HepG2 (cell line): ENCODE data around the gene KCNQ5. TPM values are rescaled to one million over a fixed set of nuclear protein-coding genes. Genes with fewer than 3 reads are reported as not detected.

Source experiments
- ATAC-seq: fragments of 200-7000 bp; cut with Tn5 transposase; 3 replicates; pipeline ENCODE4 v1.9.1; 2020; ENCODE audit warnings: mild to moderate bottlenecking, moderate library complexity
- BruUV-seq: library from RNA; stranded (reverse); fragments of 400-500 nt; replicated peaks from 2 replicates; lab custom pipeline; 2021; lab: Mats Ljungman, UMichigan
- CTCF ChIA-PET: fragments of 300-600 bp; formaldehyde crosslinking; extraction: SDS; loops from one replicate; lab custom pipeline; 2021; ENCODE audit warnings: low total read pairs, inconsistent platforms, low intra/inter-chr PET ratio; lab: Yijun Ruan, JAX
- POLR2A ChIA-PET: fragments of 350-600 bp; sonication (Branson Sonifier 250); formaldehyde crosslinking; loops from one replicate; lab custom pipeline; 2020; ENCODE audit warnings: antibody characterized with exemption, inconsistent platforms; lab: Yijun Ruan, JAX
- DNase-seq: peaks from one replicate; pipeline ENCODE4 v3.0.0-alpha.2; 2015; ENCODE audit warnings: low spot score
- FAIRE-seq: peaks from 3 replicates; lab custom pipeline; 2011; peaks lifted over from hg19 to GRCh38; lab: Jason Lieb, UNC
- H2AFZ ChIP-seq: one replicate; pipeline ENCODE4 v1.6.1; 2011; ENCODE audit warnings: low read length, inconsistent platforms
- H3K27ac ChIP-seq: fragments of 300-600 bp; 3 replicates; pipeline ENCODE4 v1.8.0; 2011; ENCODE audit warnings: mixed run types, mild to moderate bottlenecking, mixed read lengths, low read length, inconsistent platforms; ENCODE audit not compliant: insufficient read depth; ENCODE audit errors: extremely low read length
- H3K27me3 ChIP-seq, 2 experiments: fragments of 200-600 bp in 1 of 2; 2 replicates in 1 of 2; 3 replicates in 1 of 2; pipeline versions ENCODE4 v1.6.0 to v1.8.0; 2011; ENCODE audit warnings: low read length in 2 of 2, mild to moderate bottlenecking in 2 of 2, moderate library complexity in 2 of 2, inconsistent platforms in 1 of 2; ENCODE audit not compliant: insufficient read depth in 2 of 2, control insufficient read depth in 1 of 2
- H3K36me3 ChIP-seq, 2 experiments: fragments of 200-600 bp in 1 of 2; replicated peaks in 1 of 2; 2 replicates in 1 of 2; 3 replicates in 1 of 2; pipeline versions ENCODE4 v1.5.1 to v1.8.0; 2011; ENCODE audit warnings: low read length in 2 of 2, inconsistent platforms in 1 of 2; ENCODE audit not compliant: insufficient read depth in 2 of 2, control insufficient read depth in 1 of 2
- H3K4me1 ChIP-seq: 2 replicates; pipeline ENCODE4 v1.5.1; 2012; ENCODE audit warnings: low read length, inconsistent platforms; ENCODE audit not compliant: insufficient read depth
- H3K4me2 ChIP-seq: 2 replicates; pipeline ENCODE4 v1.6.0; 2011; ENCODE audit warnings: low read depth, low read length, inconsistent platforms
- H3K4me3 ChIP-seq, 3 experiments: fragments of 200-600 bp in 1 of 3; sonication (generic), shearing (Covaris generic) in 1 of 3; replicated peaks in 1 of 3; 2 replicates each; pipeline ENCODE4 v1.5.1; 2011 to 2016; ENCODE audit warnings: low read length in 3 of 3, inconsistent platforms in 2 of 3, low read depth in 2 of 3, mild to moderate bottlenecking in 2 of 3, control low read depth in 1 of 3, mixed read lengths in 1 of 3; ENCODE audit not compliant: insufficient read depth in 1 of 3
- H3K79me2 ChIP-seq: one replicate; pipeline ENCODE4 v1.6.1; 2011; ENCODE audit warnings: low read length, inconsistent platforms; ENCODE audit not compliant: insufficient read depth
- H3K9ac ChIP-seq: 2 replicates; pipeline ENCODE4 v1.6.0; 2011; ENCODE audit warnings: mild to moderate bottlenecking, low read depth, low read length, inconsistent platforms; ENCODE audit not compliant: insufficient read depth
- H3K9me3 ChIP-seq: 2 replicates; pipeline ENCODE4 v1.5.1; 2012; ENCODE audit warnings: mild to moderate bottlenecking, low read length
- H4K20me1 ChIP-seq: 2 replicates; pipeline ENCODE4 v1.6.0; 2011; ENCODE audit warnings: inconsistent platforms, mild to moderate bottlenecking, low read length, moderate library complexity; ENCODE audit not compliant: insufficient read depth
- ATF5 ChIP-seq: sonication (generic); formaldehyde crosslinking; IDR thresholded peaks from 2 replicates; pipeline ENCODE4 v1.4.0; 2020; ENCODE audit warnings: mild to moderate bottlenecking, low read depth, missing genetic modification reagents
- BHLHE40 ChIP-seq: IDR thresholded peaks from 2 replicates; pipeline ENCODE4 v1.6.1; 2011; ENCODE audit warnings: low read length, improper control_type of control experiment
- EEA1 ChIP-seq: sonication (generic); formaldehyde crosslinking; IDR thresholded peaks from 2 replicates; pipeline ENCODE4 v1.5.1; 2020; ENCODE audit warnings: mild to moderate bottlenecking, missing genetic modification reagents, borderline replicate concordance
- GPN1 ChIP-seq: sonication (generic); formaldehyde crosslinking; IDR thresholded peaks from 2 replicates; pipeline ENCODE4 v1.5.1; 2020; ENCODE audit warnings: missing genetic modification reagents, borderline replicate concordance
- HNF1A ChIP-seq, 2 experiments: sonication (generic) in 1 of 2; formaldehyde crosslinking in 1 of 2; IDR thresholded peaks; 2 replicates each; pipeline versions ENCODE4 v1.4.0 to v1.6.1; 2016 to 2020; ENCODE audit warnings: borderline replicate concordance in 1 of 2, low read depth in 1 of 2, mild to moderate bottlenecking in 1 of 2, missing genetic modification reagents in 1 of 2
- NFKB2 ChIP-seq: sonication (generic); formaldehyde crosslinking; IDR thresholded peaks from 2 replicates; pipeline ENCODE4 v1.4.0; 2020; ENCODE audit warnings: missing genetic modification reagents, borderline replicate concordance
- POGZ ChIP-seq: sonication (generic); formaldehyde crosslinking; IDR thresholded peaks from 2 replicates; pipeline ENCODE4 v1.4.0; 2020; ENCODE audit warnings: mild to moderate bottlenecking, missing genetic modification reagents
- RELA ChIP-seq: sonication (generic); formaldehyde crosslinking; IDR thresholded peaks from 2 replicates; pipeline ENCODE4 v1.4.0; 2020; ENCODE audit warnings: missing genetic modification reagents
- SKI ChIP-seq: fragments of 450-650 bp; IDR thresholded peaks from one replicate; pipeline ENCODE4 v1.6.1; 2018; ENCODE audit warnings: mild to moderate bottlenecking; ENCODE audit not compliant: partially characterized antibody
- ZNF24 ChIP-seq: fragments of 450-650 bp; IDR thresholded peaks from 2 replicates; pipeline ENCODE4 v1.6.1; 2017; ENCODE audit warnings: antibody characterized with exemption, mild to moderate bottlenecking
- ZNF839 ChIP-seq: sonication (generic); formaldehyde crosslinking; IDR thresholded peaks from 2 replicates; pipeline ENCODE4 v1.4.0; 2020; ENCODE audit warnings: missing genetic modification reagents, mild to moderate bottlenecking, borderline replicate concordance
- WGBS: methylation state at CpG from one replicate; pipeline ENCODE4 v1.1.6; 2017; ENCODE audit warnings: low lambda C conversion rate; 5-methylcytosine and 5-hydroxymethylcytosine counted together
- in situ Hi-C: cut with HindIII; loops from 2 replicates; pipeline ENCODE4 v1.10.0; 2017; ENCODE audit warnings: low pct_unique_long_range_greater_than_20kb; ENCODE audit not compliant: extremely low pct_ligation_motif_present
- intact Hi-C: fragments of 100-400 bp; cut with micrococcal nuclease; formaldehyde crosslinking; loops from one replicate; pipeline ENCODE4 v1.10.0; 2022; ENCODE audit not compliant: unreplicated experiment
- polyA plus RNA-seq, 8 experiments: library from polyadenylated mRNA; depleted of rRNA in 3 of 8; stranded (reverse) in 7 of 8; unstranded in 1 of 8; fragments of >200 nt; fragmentation: Illumina TruSeq in 4 of 8; extraction: Trizol in 4 of 8; gene quantifications; 2 replicates each; pipeline versions ENCODE4 v1.2.1 to v1.2.3, GENCODE V29; 2011 to 2016; ENCODE audit warnings: low read depth in 4 of 8, missing spikeins in 1 of 8, mixed read lengths in 1 of 8; ENCODE audit not compliant: insufficient read depth in 1 of 8
- total RNA-seq, 5 experiments: library from RNA; depleted of rRNA; stranded (reverse); fragments of >200 nt; fragmentation: Illumina TruSeq; extraction: Trizol; gene quantifications; 2 replicates each; pipeline ENCODE4 v1.2.3, GENCODE V29; 2016; ENCODE audit warnings: low read depth in 1 of 5
- TF ChIP-seq, protein P1 (sequence below): sonication (generic); formaldehyde crosslinking; IDR thresholded peaks from one replicate; pipeline ENCODE4 v1.5.1; 2020; ENCODE audit warnings: mild to moderate bottlenecking, missing genetic modification reagents; ENCODE audit errors: not compliant biosample characterization

The KCNQ5 gene
- total and polyA plus RNA-seq, 2 of the 13 experiments (the other 11 are each of a cell fraction or from before 2014, with no cell fraction given) = 0.04 TPM; not detected in 1

DNA sequence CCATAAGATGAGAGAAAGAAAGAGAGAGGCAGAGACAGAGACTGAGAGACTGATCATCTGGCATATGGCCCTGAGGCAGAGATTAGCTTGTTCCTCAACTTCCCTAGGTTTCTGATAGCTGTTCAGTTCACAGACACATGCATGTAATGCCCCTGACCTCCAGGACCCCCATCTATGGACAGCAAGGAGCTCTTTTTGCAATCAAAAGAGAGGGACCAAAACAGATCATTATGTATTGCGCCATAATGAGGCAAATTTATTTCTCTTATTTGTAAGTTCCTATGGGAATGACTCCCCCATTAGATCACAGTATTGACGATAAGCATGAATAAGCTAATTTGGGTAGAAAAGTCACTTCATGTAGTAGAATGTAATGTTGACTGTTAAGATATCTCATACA lies 25.6 kb downstream of the KCNQ5 start:
- no TSS peak for BruUV-seq
- no peak for ATAC-seq
- TF ChIP-seq, protein P1, sequence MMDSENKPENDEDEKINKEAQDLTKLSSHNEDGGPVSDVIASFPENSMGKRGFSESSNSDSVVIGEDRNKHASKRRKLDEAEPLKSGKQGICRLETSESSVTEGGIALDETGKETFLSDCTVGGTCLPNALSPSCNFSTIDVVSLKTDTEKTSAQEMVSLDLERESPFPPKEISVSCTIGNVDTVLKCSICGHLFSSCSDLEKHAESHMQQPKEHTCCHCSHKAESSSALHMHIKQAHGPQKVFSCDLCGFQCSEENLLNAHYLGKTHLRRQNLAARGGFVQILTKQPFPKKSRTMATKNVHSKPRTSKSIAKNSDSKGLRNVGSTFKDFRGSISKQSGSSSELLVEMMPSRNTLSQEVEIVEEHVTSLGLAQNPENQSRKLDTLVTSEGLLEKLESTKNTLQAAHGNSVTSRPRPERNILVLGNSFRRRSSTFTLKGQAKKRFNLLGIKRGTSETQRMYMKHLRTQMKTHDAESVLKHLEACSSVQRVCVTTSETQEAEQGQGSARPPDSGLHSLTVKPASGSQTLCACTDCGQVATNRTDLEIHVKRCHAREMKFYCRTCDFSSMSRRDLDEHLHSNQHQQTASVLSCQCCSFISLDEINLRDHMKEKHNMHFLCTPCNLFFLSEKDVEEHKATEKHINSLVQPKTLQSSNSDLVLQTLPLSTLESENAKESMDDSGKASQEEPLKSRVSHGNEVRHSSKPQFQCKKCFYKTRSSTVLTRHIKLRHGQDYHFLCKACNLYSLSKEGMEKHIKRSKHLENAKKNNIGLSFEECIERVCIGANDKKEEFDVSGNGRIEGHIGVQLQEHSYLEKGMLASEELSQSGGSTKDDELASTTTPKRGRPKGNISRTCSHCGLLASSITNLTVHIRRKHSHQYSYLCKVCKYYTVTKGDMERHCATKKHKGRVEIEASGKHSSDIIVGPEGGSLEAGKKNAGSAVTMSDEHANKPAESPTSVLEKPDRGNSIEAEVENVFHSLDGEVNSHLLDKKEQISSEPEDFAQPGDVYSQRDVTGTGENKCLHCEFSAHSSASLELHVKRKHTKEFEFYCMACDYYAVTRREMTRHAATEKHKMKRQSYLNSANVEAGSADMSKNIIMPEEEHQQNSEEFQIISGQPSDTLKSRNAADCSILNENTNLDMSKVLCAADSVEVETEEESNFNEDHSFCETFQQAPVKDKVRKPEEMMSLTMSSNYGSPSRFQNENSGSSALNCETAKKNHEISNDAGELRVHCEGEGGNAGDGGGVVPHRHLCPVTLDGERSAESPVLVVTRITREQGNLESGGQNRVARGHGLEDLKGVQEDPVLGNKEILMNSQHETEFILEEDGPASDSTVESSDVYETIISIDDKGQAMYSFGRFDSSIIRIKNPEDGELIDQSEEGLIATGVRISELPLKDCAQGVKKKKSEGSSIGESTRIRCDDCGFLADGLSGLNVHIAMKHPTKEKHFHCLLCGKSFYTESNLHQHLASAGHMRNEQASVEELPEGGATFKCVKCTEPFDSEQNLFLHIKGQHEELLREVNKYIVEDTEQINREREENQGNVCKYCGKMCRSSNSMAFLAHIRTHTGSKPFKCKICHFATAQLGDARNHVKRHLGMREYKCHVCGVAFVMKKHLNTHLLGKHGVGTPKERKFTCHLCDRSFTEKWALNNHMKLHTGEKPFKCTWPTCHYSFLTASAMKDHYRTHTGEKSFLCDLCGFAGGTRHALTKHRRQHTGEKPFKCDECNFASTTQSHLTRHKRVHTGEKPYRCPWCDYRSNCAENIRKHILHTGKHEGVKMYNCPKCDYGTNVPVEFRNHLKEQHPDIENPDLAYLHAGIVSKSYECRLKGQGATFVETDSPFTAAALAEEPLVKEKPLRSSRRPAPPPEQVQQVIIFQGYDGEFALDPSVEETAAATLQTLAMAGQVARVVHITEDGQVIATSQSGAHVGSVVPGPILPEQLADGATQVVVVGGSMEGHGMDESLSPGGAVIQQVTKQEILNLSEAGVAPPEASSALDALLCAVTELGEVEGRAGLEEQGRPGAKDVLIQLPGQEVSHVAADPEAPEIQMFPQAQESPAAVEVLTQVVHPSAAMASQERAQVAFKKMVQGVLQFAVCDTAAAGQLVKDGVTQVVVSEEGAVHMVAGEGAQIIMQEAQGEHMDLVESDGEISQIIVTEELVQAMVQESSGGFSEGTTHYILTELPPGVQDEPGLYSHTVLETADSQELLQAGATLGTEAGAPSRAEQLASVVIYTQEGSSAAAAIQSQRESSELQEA (CRISPR knock-in tag) = no peak
- no peak for TF ChIP-seq EEA1 (CRISPR knock-in tag)
- no peak for TF ChIP-seq NFKB2 (CRISPR knock-in tag)
- TF ChIP-seq ATF5 (CRISPR knock-in tag) = no peak
- no peak for TF ChIP-seq ZNF24
- TF ChIP-seq POGZ (CRISPR knock-in tag) = no peak
- TF ChIP-seq SKI = no peak
- no peak for TF ChIP-seq BHLHE40
- TF ChIP-seq ZNF839 = no peak
- TF ChIP-seq GPN1 (CRISPR knock-in tag) = no peak
- TF ChIP-seq RELA = no peak
- TF ChIP-seq HNF1A (IDR thresholded peaks at IDR 0.05; ENCODE audit: low read depth) = no peak
- no peak for TF ChIP-seq HNF1A (CRISPR knock-in tag; IDR thresholded peaks at IDR 0.05; ENCODE audit: borderline replicate concordance)

More for the DNA sequence above, 25.6 kb downstream of the KCNQ5 start:
- WGBS = 0% methylated on average over 2 of the region's 2 CpGs
- Histone ChIP-seq H2AFZ (no peak overlapping the region), H3K36me3 (no peaks in the 10 kb centered on the region), H3K27ac (no peak overlapping the region), H3K79me2 (no peaks in the 10 kb centered on the region), H3K4me1 (no peaks in the 10 kb centered on the region), H3K9me3 (no peaks in the 10 kb centered on the region), H3K4me3 (no peak overlapping the region), H3K27me3 (no peaks in the 10 kb centered on the region; a peak in 1 of 5 replicates), H3K9ac (no peak overlapping the region), H3K4me2 (no peak overlapping the region), H4K20me1 (no peaks in the 10 kb centered on the region)
- POLR2A ChIA-PET = no interaction called here
- intact Hi-C loops (no loop called here), in situ Hi-C loops (no loop called here)
- FAIRE-seq (no peak), DNase-seq (no peak)
- CTCF ChIA-PET = no interaction called here
